Activated naive CD4-positive, alpha-beta T cell treated with anti-CD3 and anti-CD28 coated beads, Interleukin-2, amount 50 U/mL, for 24 hours (primary cell): ENCODE measurements around the gene ZC3H14.
A peak's percentile ranks its signal among the peaks of the same experiment; 100 is the strongest.

Experiments used
- H3K27ac Mint-ChIP-seq: one replicate; pipeline ENCODE4 v1.8.0; 2021; ENCODE audit warnings: mild to moderate bottlenecking, mixed read lengths
- H3K27me3 Mint-ChIP-seq: one replicate; pipeline ENCODE4 v1.8.0; 2021; ENCODE audit warnings: mixed read lengths
- H3K36me3 Mint-ChIP-seq: one replicate; pipeline ENCODE4 v1.8.0; 2021; ENCODE audit warnings: mixed read lengths
- H3K4me1 Mint-ChIP-seq: one replicate; pipeline ENCODE4 v1.8.0; 2021; ENCODE audit warnings: mixed read lengths
- H3K4me3 Mint-ChIP-seq: one replicate; pipeline ENCODE4 v1.8.0; 2021; ENCODE audit warnings: mild to moderate bottlenecking, mixed read lengths
- H3K9me3 Mint-ChIP-seq: one replicate; pipeline ENCODE4 v1.8.0; 2021; ENCODE audit warnings: mixed read lengths

ZC3H14 gene

GRCh38 chr14:88576222-88576621 is 13.4 kb downstream of the ZC3H14 start:
- H3K36me3 Mint-ChIP-seq = peaks cover 31% of the 10 kb centered on the region
- no peak overlapping the region for H3K27ac Mint-ChIP-seq
- no peaks in the 10 kb centered on the region for H3K4me1 Mint-ChIP-seq
- H3K9me3 Mint-ChIP-seq = no peaks in the 10 kb centered on the region
- no peak overlapping the region for H3K4me3 Mint-ChIP-seq
- H3K27me3 Mint-ChIP-seq = no peaks in the 10 kb centered on the region

GRCh38 chr14:88584451-88584850 is 21.6 kb downstream of the ZC3H14 start:
- Mint-ChIP-seq H3K27me3 (no peaks in the 10 kb centered on the region), H3K36me3 (peaks cover 17% of the 10 kb centered on the region), H3K9me3 (no peaks in the 10 kb centered on the region), H3K4me3 (no peak overlapping the region), H3K4me1 (no peaks in the 10 kb centered on the region), H3K27ac (no peak overlapping the region)

DNA sequence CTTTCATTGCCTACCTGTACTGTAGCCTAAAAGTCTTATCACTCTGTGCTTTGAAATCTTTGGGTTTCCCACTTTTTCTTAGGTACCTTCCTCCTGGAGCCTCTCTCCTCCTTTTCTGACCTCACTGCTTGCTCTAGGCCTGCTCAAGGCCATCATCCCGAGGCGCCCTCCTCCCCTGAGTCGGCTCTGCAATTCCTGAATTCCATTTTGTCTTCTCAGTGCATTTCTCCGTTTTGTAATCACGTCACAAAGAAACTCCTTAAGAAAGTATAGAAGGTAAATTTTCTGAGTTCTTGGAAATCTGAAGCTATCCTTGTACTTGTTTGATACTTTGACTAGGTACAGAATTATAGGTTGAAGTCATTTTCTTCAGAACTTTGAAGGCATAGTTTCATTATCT is 25.2 kb downstream of the ZC3H14 start:
- H3K27ac Mint-ChIP-seq = no peak overlapping the region
- H3K4me1 Mint-ChIP-seq = no peaks in the 10 kb centered on the region
- peaks cover 19% of the 10 kb centered on the region for H3K36me3 Mint-ChIP-seq
- H3K9me3 Mint-ChIP-seq = no peaks in the 10 kb centered on the region
- H3K27me3 Mint-ChIP-seq = no peaks in the 10 kb centered on the region
- H3K4me3 Mint-ChIP-seq = no peak overlapping the region

DNA sequence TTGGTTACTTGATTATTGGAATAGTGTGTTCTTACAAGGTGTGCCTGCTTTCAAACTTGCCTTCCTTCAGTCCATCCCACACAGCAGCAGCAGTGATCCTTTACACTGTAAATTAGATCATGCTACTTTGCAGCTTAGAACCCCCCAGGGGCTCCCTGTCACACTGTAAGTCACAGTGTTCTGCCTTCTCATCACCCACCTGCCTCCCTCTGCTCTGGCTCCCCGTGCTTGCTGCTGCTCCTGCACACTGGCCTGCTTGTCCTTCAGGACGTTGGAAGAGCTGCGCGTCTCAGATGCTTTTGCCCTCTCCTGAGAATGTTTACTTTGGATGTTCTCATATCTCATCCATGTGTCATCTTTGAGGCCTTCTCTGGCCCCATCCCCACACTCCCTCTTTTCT is 27.3 kb downstream of the ZC3H14 start:
- Mint-ChIP-seq H3K9me3 (no peaks in the 10 kb centered on the region), H3K4me3 (no peak overlapping the region), H3K27me3 (no peaks in the 10 kb centered on the region), H3K27ac (no peak overlapping the region), H3K36me3 (peaks cover 24% of the 10 kb centered on the region), H3K4me1 (no peaks in the 10 kb centered on the region)

GRCh38 chr14:88592031-88592430 is 29.2 kb downstream of the ZC3H14 start:
- H3K27me3 Mint-ChIP-seq = no peaks in the 10 kb centered on the region
- H3K4me1 Mint-ChIP-seq = peaks cover 6% of the 10 kb centered on the region
- peaks cover 26% of the 10 kb centered on the region for H3K36me3 Mint-ChIP-seq
- no peak overlapping the region for H3K4me3 Mint-ChIP-seq
- no peaks in the 10 kb centered on the region for H3K9me3 Mint-ChIP-seq
- H3K27ac Mint-ChIP-seq = no peak overlapping the region

GRCh38 chr14:88597038-88597437 is 34.2 kb downstream of the ZC3H14 start:
- H3K4me1 Mint-ChIP-seq = peaks cover 32% of the 10 kb centered on the region
- no peaks in the 10 kb centered on the region for H3K27me3 Mint-ChIP-seq
- H3K4me3 Mint-ChIP-seq = no peak overlapping the region
- no peak overlapping the region for H3K27ac Mint-ChIP-seq
- H3K36me3 Mint-ChIP-seq = peaks cover 27% of the 10 kb centered on the region
- H3K9me3 Mint-ChIP-seq = no peaks in the 10 kb centered on the region

DNA sequence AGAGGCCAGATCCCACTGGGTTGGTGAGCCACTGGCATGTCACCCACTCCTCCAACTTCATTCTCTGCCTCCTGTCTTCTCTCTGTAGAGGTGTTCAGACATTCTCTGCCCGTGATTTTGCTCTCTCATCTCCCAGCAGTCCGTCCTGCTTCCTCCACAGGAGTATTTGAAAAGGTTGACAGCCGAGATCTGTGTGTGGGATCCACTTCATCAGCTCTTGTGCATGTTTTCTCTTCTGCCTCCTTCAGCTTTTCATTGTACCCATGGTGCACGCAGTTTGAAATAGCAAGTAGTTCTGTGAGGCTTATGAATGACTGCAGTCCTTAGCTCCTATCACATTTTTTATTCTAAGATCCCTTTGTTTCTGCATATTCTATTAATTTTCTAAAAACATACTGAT is 34.8 kb downstream of the ZC3H14 start:
- peaks cover 32% of the 10 kb centered on the region for H3K4me1 Mint-ChIP-seq
- no peaks in the 10 kb centered on the region for H3K27me3 Mint-ChIP-seq
- H3K27ac Mint-ChIP-seq = no peak overlapping the region
- peaks cover 27% of the 10 kb centered on the region for H3K36me3 Mint-ChIP-seq
- H3K9me3 Mint-ChIP-seq = no peaks in the 10 kb centered on the region
- no peak overlapping the region for H3K4me3 Mint-ChIP-seq

DNA sequence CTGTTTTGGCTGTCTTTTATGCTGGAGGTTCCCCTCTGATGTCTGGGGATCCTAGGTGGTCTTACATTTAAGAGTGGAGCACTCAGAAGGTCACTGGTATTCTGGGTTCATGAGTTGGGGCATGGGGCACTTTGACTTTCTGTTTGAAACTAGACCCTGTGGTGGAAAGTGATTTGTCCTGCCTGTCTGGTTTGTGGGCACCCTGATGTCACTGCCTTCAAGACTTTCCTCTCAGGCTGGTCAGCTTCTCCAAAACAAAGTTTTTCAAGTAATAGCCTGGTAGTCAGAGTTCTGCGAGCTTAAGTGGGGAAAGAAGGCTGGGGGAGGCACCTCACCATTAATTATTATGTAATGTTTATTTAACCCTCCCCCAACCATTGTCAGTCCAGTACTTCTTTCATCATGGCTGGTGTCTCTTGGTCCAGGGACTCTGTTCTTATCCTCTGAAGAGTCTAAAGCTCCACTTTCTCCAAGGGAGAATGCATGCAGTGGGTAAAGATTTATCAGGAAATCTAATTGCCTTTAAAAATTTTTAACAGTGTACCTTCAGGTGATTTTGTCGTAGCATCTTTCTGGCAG is 35.3 kb downstream of the ZC3H14 start:
- Mint-ChIP-seq H3K36me3 (peaks cover 28% of the 10 kb centered on the region), H3K4me1 (peaks cover 32% of the 10 kb centered on the region), H3K9me3 (no peaks in the 10 kb centered on the region), H3K4me3 (no peak overlapping the region), H3K27ac (no peak overlapping the region), H3K27me3 (no peaks in the 10 kb centered on the region)

DNA sequence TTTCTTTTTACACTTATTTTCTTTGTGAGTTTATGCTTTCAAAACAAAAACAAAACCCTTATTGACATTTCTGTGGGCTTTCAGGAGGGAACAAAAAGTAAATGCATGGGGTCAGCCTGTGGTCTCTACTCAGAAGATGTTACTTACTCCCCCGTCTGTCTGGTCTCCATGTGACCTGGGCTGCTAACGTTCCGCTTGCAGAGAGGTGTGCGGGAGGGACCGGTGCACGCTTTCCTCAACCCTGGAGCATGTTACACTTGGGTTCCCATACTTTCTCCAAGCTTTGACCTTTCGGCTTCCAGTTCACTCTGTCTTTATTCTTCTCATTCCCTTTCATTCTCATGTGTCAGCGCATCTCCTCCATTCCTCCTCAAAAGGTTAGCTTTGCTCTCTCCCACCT is 36.5 kb downstream of the ZC3H14 start:
- Mint-ChIP-seq H3K9me3 (no peaks in the 10 kb centered on the region), H3K27me3 (no peaks in the 10 kb centered on the region), H3K27ac (peak overlapping the region; percentile 64), H3K36me3 (peaks cover 31% of the 10 kb centered on the region), H3K4me3 (no peak overlapping the region), H3K4me1 (peaks cover 32% of the 10 kb centered on the region)

DNA sequence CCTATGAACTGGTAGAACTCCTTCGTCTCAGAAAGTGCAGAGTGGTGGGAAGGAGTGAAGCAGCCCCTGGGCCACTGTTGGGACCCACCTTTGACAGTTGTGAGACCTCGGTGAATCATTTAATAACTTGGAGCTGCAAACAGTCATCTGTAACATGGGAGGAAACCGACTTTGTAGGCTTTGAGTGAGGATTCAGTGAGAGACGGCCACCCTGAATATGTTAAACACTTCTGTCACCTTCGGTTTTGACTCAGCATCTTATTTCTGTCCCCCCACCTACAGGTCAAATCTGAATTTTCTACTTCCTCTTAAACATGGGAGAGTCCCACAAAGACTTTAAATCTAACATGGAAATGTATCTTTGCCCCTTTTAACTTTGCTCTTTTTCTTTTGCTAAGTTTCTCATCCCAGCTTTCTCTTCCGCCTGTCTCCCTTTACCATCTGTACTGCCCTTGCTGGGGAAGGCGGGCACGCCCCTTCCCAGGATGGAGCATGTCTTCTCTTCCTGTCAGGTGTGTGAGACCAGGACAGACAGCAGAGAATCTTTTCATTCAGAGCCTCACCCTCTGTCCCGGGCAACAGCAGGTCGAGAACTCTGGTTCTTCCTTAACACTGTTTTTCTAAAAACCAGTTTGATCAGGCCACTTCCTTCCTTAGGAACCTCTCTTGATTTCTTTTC is 37.1 kb downstream of the ZC3H14 start:
- Mint-ChIP-seq H3K9me3 (no peaks in the 10 kb centered on the region), H3K27ac (peak overlapping the region; percentile 92), H3K27me3 (no peaks in the 10 kb centered on the region), H3K4me3 (peak overlapping the region; percentile 45), H3K36me3 (peaks cover 30% of the 10 kb centered on the region), H3K4me1 (peaks cover 32% of the 10 kb centered on the region)

DNA sequence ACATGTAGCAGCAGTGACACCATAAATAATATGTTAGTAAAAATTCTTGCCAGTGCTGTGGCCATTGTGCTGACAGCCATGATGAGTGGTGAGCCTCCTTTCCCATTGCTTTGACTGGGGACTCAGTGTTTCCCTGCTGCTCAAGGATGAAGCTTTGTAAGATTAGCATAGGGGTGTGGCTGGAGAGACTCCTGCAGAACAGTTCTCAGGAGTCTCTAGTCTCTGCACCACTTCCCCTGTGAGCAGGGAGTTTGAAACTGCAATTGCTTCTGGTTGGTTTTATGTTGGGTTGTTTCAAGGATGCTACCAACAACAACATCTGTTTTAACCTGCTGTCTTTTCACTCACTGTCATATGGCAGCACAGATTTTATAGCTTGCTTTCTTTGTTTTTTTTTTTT is 41.4 kb downstream of the ZC3H14 start:
- peaks cover 29% of the 10 kb centered on the region for H3K36me3 Mint-ChIP-seq
- peaks cover 17% of the 10 kb centered on the region for H3K4me1 Mint-ChIP-seq
- no peaks in the 10 kb centered on the region for H3K9me3 Mint-ChIP-seq
- H3K4me3 Mint-ChIP-seq = no peak overlapping the region
- H3K27me3 Mint-ChIP-seq = no peaks in the 10 kb centered on the region
- H3K27ac Mint-ChIP-seq = no peak overlapping the region

DNA sequence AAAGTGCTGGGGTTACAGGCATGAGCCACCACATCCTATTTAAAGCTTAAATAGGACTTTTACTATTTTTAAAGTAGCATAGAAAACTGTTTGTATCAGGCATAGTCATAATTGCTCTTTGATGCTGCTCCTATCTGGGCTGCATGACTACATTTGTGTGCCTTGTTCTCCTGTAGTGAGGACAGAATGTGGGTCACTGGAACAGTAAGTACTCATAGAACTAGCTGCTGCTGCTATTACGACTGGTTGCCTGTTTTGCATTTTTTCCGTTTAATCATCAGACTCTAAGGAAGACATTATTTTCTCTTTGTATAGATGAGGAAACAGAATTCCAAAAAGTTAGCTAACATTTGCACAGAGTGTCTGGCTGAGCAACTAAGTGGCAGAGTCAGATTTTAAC is 42.8 kb downstream of the ZC3H14 start:
- Mint-ChIP-seq H3K4me3 (no peak overlapping the region), H3K4me1 (peaks cover 4% of the 10 kb centered on the region), H3K27ac (no peak overlapping the region), H3K36me3 (peaks cover 31% of the 10 kb centered on the region), H3K9me3 (no peaks in the 10 kb centered on the region), H3K27me3 (no peaks in the 10 kb centered on the region)

- peaks cover 39% of the 10 kb centered on the region for H3K36me3 Mint-ChIP-seq
- no peaks in the 10 kb centered on the region for H3K27me3 Mint-ChIP-seq
- H3K4me3 Mint-ChIP-seq = no peak overlapping the region
These were observed 45.0 kb downstream of the ZC3H14 start for GRCh38 chr14:88607829-88608228.

DNA sequence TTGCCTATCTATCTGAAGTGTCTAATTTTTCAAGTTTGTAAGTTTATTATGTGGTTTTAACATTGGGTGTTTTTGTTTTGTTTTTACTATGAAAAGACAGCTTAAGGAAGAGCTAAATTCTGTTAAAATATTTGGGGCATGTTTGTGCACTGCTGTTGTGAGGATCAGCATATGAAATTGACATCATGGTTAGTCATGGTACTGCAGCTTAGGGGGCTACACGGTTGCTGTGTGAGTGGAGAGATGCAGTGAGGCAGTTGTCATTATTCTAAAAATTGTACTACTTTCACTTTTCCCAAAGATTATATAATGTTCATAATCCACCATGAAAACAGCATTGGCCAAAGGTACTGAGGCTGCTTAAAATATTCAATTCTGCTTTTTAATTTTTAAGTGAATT is 49.0 kb downstream of the ZC3H14 start:
- Mint-ChIP-seq H3K4me1 (peaks cover 14% of the 10 kb centered on the region), H3K4me3 (no peak overlapping the region), H3K27ac (peak overlapping the region; percentile 21), H3K9me3 (no peaks in the 10 kb centered on the region), H3K36me3 (peaks cover 32% of the 10 kb centered on the region), H3K27me3 (no peaks in the 10 kb centered on the region)

More at GRCh38 chr14:88607829-88608228, 45.0 kb downstream of the ZC3H14 start:
- Mint-ChIP-seq H3K9me3 (no peaks in the 10 kb centered on the region), H3K27ac (no peak overlapping the region), H3K4me1 (peaks cover 8% of the 10 kb centered on the region)

DNA sequence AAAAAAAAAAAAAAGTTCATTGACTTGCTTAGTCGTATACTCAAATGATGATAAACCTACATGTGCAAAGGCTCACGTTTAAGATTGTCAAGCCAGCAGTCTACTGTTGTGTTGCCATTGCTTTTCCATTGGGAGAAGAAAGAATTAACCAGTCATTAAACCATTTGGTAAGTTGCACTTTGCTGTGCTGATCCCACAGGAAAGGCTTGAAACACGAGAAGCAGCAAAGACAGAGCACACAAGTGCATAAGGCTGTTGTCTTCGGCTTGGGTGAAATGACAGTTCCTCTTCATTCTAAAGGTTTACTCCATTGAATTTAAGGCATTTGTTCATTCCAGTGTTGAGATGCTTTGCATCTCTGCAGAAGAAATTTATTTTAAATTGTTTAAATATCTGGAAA is 50.1 kb downstream of the ZC3H14 start:
- Mint-ChIP-seq H3K36me3 (peaks cover 28% of the 10 kb centered on the region), H3K4me3 (no peak overlapping the region), H3K9me3 (no peaks in the 10 kb centered on the region), H3K4me1 (peaks cover 14% of the 10 kb centered on the region), H3K27me3 (no peaks in the 10 kb centered on the region), H3K27ac (no peak overlapping the region)

GRCh38 chr14:88613552-88614010 is 50.7 kb downstream of the ZC3H14 start:
- H3K27me3 Mint-ChIP-seq = no peaks in the 10 kb centered on the region
- peak overlapping the region; percentile 72 for H3K27ac Mint-ChIP-seq
- peaks cover 27% of the 10 kb centered on the region for H3K36me3 Mint-ChIP-seq
- no peaks in the 10 kb centered on the region for H3K9me3 Mint-ChIP-seq
- H3K4me3 Mint-ChIP-seq = no peak overlapping the region
- H3K4me1 Mint-ChIP-seq = peaks cover 14% of the 10 kb centered on the region
